NCI-H1092 treated with DMSO at 0.1 percent for 48 hours (cell line): ENCODE results near the gene RASL12.
"Not testable (repeated sequence)": the region's sequence is repeated elsewhere in the genome, so short reads cannot be mapped to it uniquely, and the experiment has no call there.

ENCODE experiments used
- DNase-seq: peaks from one replicate; lab custom pipeline; 2025; lab: John Stamatoyannopoulos, UW

The RASL12 gene

GRCh38 chr15:65075607-65076395, 8.0 kb upstream of the RASL12 start:
- not testable (repeated sequence) for DNase-seq

GRCh38 chr15:65074946-65075345, 7.2 kb upstream of the RASL12 start:
- DNase-seq = not testable (repeated sequence)

GRCh38 chr15:65072617-65073016, 4.8 kb upstream of the RASL12 start:
- no peak for DNase-seq

- no peak for DNase-seq
Observed at GRCh38 chr15:65072027-65072426, 4.2 kb upstream of the RASL12 start.

- DNase-seq = no peak
Observed at GRCh38 chr15:65071381-65071811, 3.6 kb upstream of the RASL12 start.

- DNase-seq = no peak
Observed at GRCh38 chr15:65069779-65070546, 2.2 kb upstream of the RASL12 start.

GRCh38 chr15:65069179-65069578, 1.4 kb upstream of the RASL12 start:
- DNase-seq = no peak

GRCh38 chr15:65068403-65068788, 605 bp upstream of the RASL12 start:
- DNase-seq = no peak

GRCh38 chr15:65067317-65067644, 510 bp downstream of the RASL12 start:
- DNase-seq = no peak

GRCh38 chr15:65066635-65067316, 1.0 kb downstream of the RASL12 start:
- DNase-seq = no peak

GRCh38 chr15:65066001-65066634, 1.7 kb downstream of the RASL12 start:
- no peak for DNase-seq

GRCh38 chr15:65062726-65063125, 5.1 kb downstream of the RASL12 start:
- DNase-seq = no peak

GRCh38 chr15:65062061-65062460, 5.7 kb downstream of the RASL12 start:
- DNase-seq = no peak

GRCh38 chr15:65060641-65061397, 7.0 kb downstream of the RASL12 start:
- no peak for DNase-seq

GRCh38 chr15:65059931-65060596, 7.7 kb downstream of the RASL12 start:
- no peak for DNase-seq

- no peak for DNase-seq
Observed at GRCh38 chr15:65059369-65059750, 8.4 kb downstream of the RASL12 start.

- no peak for DNase-seq
Observed at GRCh38 chr15:65058394-65059368, 9.1 kb downstream of the RASL12 start.

GRCh38 chr15:65057549-65057940, 10.2 kb downstream of the RASL12 start:
- no peak for DNase-seq

- DNase-seq = no peak
Observed at GRCh38 chr15:65056868-65057548, 10.8 kb downstream of the RASL12 start.
